Astrocyte (in vitro differentiated cells and primary cell): Measurements from ENCODE around the gene ABCC4.
"Not testable (repeated sequence)": the region's sequence is repeated elsewhere in the genome, so short reads cannot be mapped to it uniquely, and the experiment has no call there.

Experiments
- EZH2 ChIP-seq: IDR thresholded peaks from 2 replicates; pipeline ENCODE4 v1.6.1; 2012; ENCODE audit warnings: mild to moderate bottlenecking, low read length, inconsistent platforms; ENCODE audit not compliant: insufficient read depth
- TF ChIP-seq, protein P1 (sequence below): IDR thresholded peaks from 2 replicates; pipeline ENCODE4 v1.5.1; 2011; ENCODE audit warnings: low read depth, mild to moderate bottlenecking, inconsistent platforms, low read length, moderate library complexity; ENCODE audit not compliant: insufficient read depth

DNA sequence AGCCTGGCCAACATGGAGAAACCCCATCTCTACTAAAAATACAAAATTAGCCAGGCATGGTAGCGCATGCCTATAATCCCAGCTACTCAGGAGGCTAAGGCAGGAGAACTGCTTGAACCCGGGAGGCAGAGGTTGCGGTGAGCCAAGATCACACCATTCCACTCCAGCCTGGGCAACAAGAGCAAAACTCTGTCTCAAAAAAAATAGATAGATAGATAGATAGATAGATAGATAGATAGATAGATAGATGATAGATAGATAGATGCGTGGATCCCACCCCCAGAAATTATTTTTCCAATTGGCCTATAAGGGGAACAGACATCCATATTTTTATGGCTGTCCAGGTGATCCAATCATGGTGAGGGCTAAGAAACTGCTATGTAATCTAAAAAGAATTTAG, 11.3 kb downstream of the ABCC4 start:
- TF ChIP-seq EZH2, result not testable (repeated sequence)
- TF ChIP-seq, protein P1, sequence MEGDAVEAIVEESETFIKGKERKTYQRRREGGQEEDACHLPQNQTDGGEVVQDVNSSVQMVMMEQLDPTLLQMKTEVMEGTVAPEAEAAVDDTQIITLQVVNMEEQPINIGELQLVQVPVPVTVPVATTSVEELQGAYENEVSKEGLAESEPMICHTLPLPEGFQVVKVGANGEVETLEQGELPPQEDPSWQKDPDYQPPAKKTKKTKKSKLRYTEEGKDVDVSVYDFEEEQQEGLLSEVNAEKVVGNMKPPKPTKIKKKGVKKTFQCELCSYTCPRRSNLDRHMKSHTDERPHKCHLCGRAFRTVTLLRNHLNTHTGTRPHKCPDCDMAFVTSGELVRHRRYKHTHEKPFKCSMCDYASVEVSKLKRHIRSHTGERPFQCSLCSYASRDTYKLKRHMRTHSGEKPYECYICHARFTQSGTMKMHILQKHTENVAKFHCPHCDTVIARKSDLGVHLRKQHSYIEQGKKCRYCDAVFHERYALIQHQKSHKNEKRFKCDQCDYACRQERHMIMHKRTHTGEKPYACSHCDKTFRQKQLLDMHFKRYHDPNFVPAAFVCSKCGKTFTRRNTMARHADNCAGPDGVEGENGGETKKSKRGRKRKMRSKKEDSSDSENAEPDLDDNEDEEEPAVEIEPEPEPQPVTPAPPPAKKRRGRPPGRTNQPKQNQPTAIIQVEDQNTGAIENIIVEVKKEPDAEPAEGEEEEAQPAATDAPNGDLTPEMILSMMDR, result not testable (repeated sequence)
